Suppressor macrophage treated with lipopolysaccharide for 1 hour (primary cell): ENCODE data around the gene CDSN.

Experiments
- DNase-seq, 3 donors: peaks; one replicate each; pipeline ENCODE4 v3.0.0-alpha.2; 2020 to 2022

Gene CDSN

DNA sequence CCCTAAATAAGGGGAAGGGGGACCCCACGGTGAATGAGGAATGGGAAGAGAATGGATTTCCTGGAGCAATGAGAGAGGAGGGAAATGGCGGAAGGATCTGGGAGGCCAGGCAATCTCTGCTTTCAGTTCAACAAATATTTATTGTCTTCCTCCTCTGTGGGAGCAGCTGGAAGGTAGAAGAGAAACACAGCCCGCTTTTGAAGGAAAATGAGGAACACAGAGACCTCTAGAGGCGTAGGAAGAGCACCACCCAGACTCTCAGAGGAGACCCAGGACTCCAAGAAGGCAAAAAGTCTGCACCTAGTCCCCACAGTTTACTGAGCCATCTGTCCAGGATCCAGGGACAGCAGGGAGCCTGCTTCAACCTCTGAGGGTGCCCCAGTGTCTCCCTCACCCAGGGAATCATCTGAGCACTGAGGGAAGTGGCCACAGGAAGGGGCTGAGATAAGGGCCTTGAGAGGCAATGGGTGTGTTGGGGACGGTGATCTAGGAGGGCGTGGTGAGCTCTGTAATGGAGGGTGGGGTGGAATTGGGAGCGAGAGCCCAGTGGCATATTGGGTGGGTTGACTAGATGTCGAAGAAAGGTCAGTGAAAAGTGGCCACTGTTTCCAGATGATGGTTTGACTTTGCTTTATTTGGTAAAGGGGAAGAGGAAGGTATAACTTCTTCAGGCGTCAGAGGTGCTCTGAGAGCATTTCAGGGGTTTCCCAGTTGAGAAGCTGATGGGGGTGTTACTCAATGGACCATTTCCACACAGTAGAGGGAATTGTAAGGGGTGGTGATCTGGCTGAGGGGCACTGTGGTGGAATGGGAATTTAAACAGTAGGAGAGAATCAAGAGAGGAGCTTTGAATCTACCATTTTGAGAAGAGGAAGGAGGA, 5.0 kb downstream of the CDSN start:
- peak in 1 of 3 donors; percentile 32 for DNase-seq

GRCh38 chr6:31114541-31114878, 5.7 kb downstream of the CDSN start, which contains the start of gene PSORS1C1:
Gene PSORS1C1, plus strand, starts transcription at chr6:31114800. Its CDS starts 14,833 bp downstream, at chr6:31129633.
- no peak for DNase-seq

- no peak for DNase-seq
These were observed 6.2 kb downstream of the CDSN start for GRCh38 chr6:31113861-31114540.

GRCh38 chr6:31112478-31112877, 7.8 kb downstream of the CDSN start, which contains the start of gene C6orf15:
Gene C6orf15, minus strand, starts transcription at chr6:31112575. Its CDS starts 20 bp downstream, at chr6:31112555.
- DNase-seq, result no peak

- no peak for DNase-seq
These were observed 8.5 kb downstream of the CDSN start for GRCh38 chr6:31111712-31112111.

DNA sequence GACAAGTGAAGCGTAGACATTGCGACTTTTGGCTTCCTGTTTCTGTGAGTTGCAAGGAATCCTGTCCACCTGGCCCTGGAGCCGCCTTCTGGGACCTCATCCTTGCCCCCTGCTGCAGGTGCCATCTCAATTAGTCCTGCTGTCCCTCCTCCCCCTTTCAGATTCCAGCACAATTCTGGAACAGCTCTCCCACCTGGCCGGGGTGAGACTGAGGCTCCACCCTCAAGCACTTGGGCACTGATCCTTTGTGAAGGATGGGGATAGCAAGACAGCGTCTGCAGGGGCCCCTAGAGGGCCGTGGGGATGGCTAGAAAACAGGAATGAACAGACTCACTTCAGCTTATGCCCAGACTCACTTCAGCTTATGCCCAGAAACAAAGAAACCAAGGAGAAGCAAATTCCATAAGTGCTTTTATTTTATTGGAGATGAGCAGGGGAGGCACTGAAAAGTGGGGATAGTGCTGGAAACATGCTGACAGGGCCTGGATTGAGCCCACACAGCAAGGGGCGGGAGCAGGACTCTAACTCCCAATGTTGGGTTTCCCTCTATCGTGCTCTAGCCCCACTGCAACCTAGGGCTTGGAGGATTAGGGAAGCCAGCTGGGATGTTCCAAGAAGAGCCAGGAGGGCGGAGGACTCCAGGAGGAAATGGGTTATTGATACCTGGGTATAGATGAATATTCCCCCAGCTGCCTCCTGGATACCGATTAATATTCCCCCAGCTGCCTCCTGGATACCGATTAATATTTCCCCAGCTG, 9.2 kb downstream of the CDSN start:
- no peak for DNase-seq

DNA sequence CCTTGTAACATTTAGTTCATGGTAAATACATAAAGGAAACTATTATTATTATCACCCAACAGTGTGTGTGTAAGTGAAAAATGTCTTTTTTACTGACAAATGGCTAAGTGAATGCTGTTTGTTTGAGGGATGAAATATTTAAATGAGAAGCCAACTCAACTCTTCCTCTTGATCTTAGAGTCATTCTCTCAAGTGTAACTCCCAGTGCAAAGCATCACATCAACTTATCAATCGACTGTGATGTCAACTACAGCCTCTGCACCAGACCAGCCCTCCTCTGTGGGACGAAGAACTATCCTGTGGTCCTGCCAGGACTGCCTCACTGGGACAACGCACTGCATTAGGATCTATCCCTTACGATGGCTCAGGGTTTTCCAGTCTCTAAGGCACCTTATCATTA, 13.2 kb downstream of the CDSN start:
- no peak for DNase-seq

- no peak for DNase-seq
These were observed 17.1 kb downstream of the CDSN start for GRCh38 chr6:31103136-31103535.

DNA sequence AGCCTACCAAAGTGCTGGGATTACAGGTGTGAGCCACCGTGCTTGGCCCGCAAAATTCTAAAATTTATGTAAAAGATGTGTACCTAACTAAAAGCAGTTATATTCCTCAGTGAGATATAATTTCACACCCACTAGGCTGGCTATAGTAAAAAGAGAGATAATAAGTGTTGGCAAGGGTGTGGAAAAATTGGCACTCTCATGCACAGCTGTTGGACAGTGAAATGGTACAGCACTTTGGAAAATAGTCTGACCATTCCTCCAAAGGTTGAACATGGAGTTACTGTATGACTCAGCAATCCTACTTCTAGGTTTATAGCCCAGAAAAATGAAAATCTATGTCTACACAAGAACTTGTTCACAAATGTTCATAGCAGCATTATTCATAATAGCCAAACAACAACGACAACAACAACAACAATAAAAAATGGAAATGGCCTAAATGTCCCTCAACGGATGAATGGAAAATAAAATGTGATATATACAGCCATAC, 21.8 kb downstream of the CDSN start:
- DNase-seq, result no peak

DNA sequence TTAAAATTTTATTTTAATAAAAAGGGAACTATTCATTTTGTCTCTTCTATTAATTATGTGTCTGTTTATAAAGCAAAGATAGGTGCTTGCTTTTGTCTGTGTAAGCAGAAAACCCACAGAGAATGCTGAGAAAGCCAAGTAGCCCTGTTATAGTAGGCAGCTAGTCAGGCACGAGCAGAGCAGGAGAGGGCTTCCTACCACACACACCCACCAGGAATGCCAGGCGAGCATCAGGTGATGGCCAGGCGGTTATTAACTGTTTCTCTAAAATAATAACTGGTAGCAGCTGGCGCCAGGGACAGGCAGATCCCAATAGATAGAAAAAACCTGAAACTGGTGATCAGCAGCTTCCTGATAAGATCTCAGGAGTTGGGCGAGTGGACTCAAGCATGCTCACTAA, 23.6 kb downstream of the CDSN start:
- no peak for DNase-seq

- no peak for DNase-seq
These were observed 24.0 kb downstream of the CDSN start for GRCh38 chr6:31096215-31096614.

GRCh38 chr6:31094389-31094881, 25.8 kb downstream of the CDSN start:
- DNase-seq, result no peak

DNA sequence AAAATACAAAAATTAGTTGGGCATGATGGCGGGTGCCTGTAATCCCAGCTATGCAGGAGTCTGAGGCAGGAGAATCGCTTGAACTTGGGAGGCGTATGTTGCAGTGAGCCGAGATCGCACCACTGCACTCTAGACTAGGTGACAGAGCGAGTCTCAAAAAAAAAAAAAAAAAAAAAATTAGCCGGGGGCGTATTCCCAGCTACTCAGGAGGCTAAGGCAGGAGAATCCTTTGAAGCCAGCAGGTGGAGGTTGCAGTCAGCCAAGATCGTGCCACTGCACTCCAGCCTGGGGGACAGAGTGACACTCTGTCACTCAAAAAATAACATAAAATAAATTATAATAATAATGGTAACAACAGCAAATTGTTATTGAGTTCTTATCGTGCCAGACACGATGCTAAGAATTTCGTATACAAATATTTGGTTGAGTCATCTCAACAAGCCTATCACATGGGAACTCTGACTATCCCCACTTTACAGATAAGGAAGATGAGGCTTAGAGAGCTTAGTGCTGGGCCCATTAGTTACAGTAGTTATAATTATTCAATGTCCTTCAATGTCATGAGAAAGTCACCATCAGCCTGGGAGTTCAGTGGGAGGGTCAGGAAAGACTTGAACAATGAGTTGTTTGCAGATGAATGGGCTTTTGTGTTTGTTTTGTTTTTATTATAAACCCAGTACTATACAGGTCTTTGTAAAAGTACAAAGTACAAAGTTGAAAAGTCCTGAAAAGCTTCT, 27.3 kb downstream of the CDSN start:
- no peak for DNase-seq

- no peak for DNase-seq
These were observed 28.0 kb downstream of the CDSN start for GRCh38 chr6:31092238-31092637.

GRCh38 chr6:31091680-31092079, 28.6 kb downstream of the CDSN start:
- DNase-seq, result no peak

GRCh38 chr6:31090973-31091364, 29.3 kb downstream of the CDSN start:
- no peak for DNase-seq

GRCh38 chr6:31090275-31090972, 29.8 kb downstream of the CDSN start:
- no peak for DNase-seq

GRCh38 chr6:31087494-31088089, 32.7 kb downstream of the CDSN start:
- DNase-seq, result peak; percentile 91 to 98 (median 96)

GRCh38 chr6:31086788-31087440, 33.3 kb downstream of the CDSN start:
- DNase-seq, result peak; percentile 18 to 41 (median 29)

GRCh38 chr6:31083742-31084354, 36.4 kb downstream of the CDSN start:
- DNase-seq, result peak; percentile 47 to 56 (median 50)
